Measurements from ENCODE around the gene COBL.

The COBL gene

DNA sequence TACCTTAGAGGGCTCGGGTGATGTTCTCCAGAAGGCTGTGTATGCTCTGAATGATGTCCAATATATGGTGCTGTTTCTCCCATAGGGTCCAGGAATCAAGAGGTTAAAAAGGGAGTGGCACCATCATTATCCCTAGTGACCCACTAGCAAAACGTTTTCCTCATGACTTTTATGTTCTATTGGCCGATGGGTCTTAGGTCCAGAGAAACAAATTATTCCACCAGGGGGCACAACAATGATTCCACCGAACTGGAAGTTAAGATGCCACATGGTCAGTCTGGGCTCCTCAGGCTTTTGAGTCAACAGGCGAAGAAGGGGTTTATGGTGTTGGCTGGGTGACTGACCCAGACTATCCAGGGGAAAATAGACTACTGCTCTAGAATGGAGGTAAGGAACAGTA, 256.1 kb downstream of the COBL start:
- H3K4me1 ChIP-seq (ENCODE audit: control insufficient read depth, insufficient read depth, low read length), result no peaks in the 10 kb centered on the region
- peaks cover 0 to 5% of the 10 kb centered on the region in 2 donors for H3K36me3 ChIP-seq (ENCODE audit: control insufficient read depth in 2 of 2, insufficient read depth in 2 of 2, low read length in 2 of 2)
- no peaks in the 10 kb centered on the region for H3K27me3 ChIP-seq (ENCODE audit: control insufficient read depth in 1 of 2, insufficient read depth in 2 of 2, low read length in 2 of 2)
- no peaks in the 10 kb centered on the region for H3K9me3 ChIP-seq (ENCODE audit: control insufficient read depth in 2 of 2, low read length in 2 of 2)
- H3K4me3 ChIP-seq (ENCODE audit: low read length in 2 of 2), result no peak overlapping the region
- no peak overlapping the region for H3K27ac ChIP-seq (ENCODE audit: low read length)
- H3K9ac ChIP-seq (ENCODE audit: low read length in 2 of 2), result no peak overlapping the region

DNA sequence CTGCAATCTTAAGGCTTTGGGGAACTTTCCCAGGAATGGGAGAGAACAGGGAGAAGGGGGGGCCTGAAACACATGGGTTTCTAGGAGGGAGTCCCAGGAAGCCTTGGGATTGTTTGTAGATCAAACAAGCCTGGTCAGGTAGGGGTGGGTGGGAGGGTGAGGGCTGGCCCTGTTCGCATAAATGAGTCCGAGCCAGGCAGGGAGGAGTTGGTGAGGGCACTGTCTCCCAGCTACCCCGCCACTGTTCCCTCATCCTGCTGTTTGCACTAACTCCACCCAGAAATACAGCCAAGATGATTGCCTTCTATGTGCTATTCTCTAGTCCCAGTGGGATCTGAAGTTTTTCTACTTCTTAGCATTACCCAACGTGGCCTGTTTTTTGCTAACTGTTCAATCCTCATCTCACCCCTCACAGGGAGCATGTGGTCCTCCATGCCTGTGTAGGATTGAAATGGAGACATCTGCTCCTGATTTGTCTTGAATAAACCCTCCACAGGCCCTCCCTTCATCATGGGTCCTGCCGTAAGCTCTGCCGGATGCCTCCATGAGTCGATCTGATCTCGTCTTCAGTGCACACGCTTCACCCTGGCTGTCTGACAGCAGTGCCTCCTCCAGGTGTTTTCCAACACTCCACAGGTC, 257.0 kb downstream of the COBL start:
- H3K4me1 ChIP-seq (ENCODE audit: control insufficient read depth, insufficient read depth, low read length), result no peaks in the 10 kb centered on the region
- no peaks in the 10 kb centered on the region for H3K9me3 ChIP-seq (ENCODE audit: control insufficient read depth in 2 of 2, low read length in 2 of 2)
- H3K36me3 ChIP-seq (ENCODE audit: control insufficient read depth in 2 of 2, insufficient read depth in 2 of 2, low read length in 2 of 2), result peaks cover 0 to 5% of the 10 kb centered on the region in 2 donors
- no peak overlapping the region for H3K9ac ChIP-seq (ENCODE audit: low read length in 2 of 2)
- no peak overlapping the region for H3K27ac ChIP-seq (ENCODE audit: low read length)
- H3K4me3 ChIP-seq (ENCODE audit: low read length in 2 of 2), result no peak overlapping the region
- H3K27me3 ChIP-seq (ENCODE audit: control insufficient read depth in 1 of 2, insufficient read depth in 2 of 2, low read length in 2 of 2), result no peaks in the 10 kb centered on the region

DNA sequence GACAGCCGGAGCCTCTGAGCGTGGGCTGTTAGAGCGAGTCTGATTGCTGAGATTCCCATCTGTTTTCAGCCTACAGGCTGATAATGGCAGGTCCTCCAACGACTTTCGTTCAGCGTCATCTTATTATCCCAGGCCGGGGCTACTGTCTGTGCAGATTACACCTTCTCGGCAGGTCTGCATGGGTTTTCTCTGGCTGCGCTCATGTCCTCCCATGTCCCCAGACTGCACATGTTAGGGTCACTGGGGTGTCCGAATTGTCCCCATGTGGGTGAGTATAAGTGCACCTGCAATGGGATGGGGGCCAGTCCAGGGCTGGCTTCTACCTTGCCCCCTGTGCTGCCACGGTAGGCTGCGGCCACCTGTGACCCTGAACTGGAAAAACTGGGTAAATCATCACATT, 257.8 kb downstream of the COBL start:
- Histone ChIP-seq H3K36me3 (ENCODE audit: control insufficient read depth in 2 of 2, insufficient read depth in 2 of 2, low read length in 2 of 2) (peaks cover 0 to 5% of the 10 kb centered on the region in 2 donors), H3K9ac (ENCODE audit: low read length in 2 of 2) (no peak overlapping the region), H3K9me3 (ENCODE audit: control insufficient read depth in 2 of 2, low read length in 2 of 2) (no peaks in the 10 kb centered on the region), H3K4me1 (ENCODE audit: control insufficient read depth, insufficient read depth, low read length) (no peaks in the 10 kb centered on the region), H3K27me3 (ENCODE audit: control insufficient read depth in 1 of 2, insufficient read depth in 2 of 2, low read length in 2 of 2) (no peaks in the 10 kb centered on the region), H3K4me3 (ENCODE audit: low read length in 2 of 2) (no peak overlapping the region), H3K27ac (ENCODE audit: low read length) (no peak overlapping the region)

DNA sequence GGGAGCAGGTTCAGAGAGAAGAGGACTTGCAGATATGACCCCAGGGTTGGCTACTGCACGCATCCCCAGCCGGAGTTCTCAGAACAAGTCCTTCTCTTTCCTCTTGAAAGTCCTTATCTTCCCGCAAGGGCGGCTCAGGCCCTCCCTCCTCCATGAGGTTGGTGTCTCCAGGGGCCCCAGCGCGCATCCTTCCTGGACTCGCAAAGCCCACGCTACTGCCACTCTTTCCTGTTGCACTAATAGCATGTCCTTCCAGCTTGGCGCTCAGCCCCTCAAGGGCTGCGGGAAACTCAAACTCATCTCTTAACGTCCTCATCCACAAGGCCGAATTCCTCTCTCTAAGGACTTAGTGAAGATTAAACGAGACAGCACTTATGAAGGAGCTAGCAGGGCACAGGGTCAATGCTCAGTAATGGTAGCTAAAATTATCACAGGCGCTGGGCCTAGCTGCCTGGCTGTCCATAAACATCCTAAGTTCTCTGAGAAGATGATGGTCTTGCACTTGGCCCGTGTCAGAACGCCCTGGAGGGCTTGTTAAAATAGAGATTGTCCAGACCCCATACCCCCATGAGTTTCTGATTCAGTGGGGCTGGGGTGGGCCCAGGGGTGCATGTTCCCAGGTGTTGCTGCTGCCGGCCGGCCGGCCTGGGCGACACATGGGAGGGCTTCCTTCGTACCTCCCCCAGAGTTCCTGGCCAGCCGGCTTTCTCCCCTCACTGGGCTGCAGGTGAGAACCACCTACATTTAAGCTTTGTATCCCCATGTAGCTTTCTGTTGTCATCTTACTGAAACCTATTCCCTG, 261.4 kb downstream of the COBL start:
- Histone ChIP-seq H3K4me1 (ENCODE audit: control insufficient read depth, insufficient read depth, low read length) (no peaks in the 10 kb centered on the region), H3K9ac (ENCODE audit: low read length in 2 of 2) (no peak overlapping the region), H3K4me3 (ENCODE audit: low read length in 2 of 2) (no peak overlapping the region)

DNA sequence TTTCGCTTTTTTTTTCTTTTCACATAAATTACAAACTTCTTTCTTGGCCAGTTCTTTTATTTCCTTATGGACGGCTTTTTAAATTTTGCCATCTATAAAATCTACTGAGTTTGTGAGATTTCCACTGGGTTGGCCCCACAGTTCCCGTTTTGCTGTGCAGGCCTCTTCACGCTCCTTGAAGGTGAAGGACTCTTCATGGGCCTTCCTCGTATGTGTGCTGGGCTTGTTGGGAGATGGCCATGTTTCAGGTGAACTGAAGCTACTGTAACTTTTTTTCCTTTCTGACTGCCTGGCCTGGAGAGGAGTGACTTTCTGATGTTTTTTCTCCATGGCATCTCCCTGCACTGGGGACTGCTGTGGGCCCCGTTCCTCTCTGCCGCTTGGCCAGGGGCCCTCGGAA, 262.4 kb downstream of the COBL start:
- no peaks in the 10 kb centered on the region for H3K27me3 ChIP-seq (ENCODE audit: control insufficient read depth in 1 of 2, insufficient read depth in 2 of 2, low read length in 2 of 2)
- H3K36me3 ChIP-seq (ENCODE audit: control insufficient read depth in 2 of 2, insufficient read depth in 2 of 2, low read length in 2 of 2), result no peaks in the 10 kb centered on the region
- H3K4me3 ChIP-seq (ENCODE audit: low read length in 2 of 2), result no peak overlapping the region
- H3K9me3 ChIP-seq (ENCODE audit: control insufficient read depth in 2 of 2, low read length in 2 of 2), result no peaks in the 10 kb centered on the region
- H3K9ac ChIP-seq (ENCODE audit: low read length in 2 of 2), result no peak overlapping the region
- H3K4me1 ChIP-seq (ENCODE audit: control insufficient read depth, insufficient read depth, low read length), result no peaks in the 10 kb centered on the region
- no peak overlapping the region for H3K27ac ChIP-seq (ENCODE audit: low read length)

More for the DNA sequence above, 261.4 kb downstream of the COBL start:
- Histone ChIP-seq H3K27me3 (ENCODE audit: control insufficient read depth in 1 of 2, insufficient read depth in 2 of 2, low read length in 2 of 2) (no peaks in the 10 kb centered on the region), H3K36me3 (ENCODE audit: control insufficient read depth in 2 of 2, insufficient read depth in 2 of 2, low read length in 2 of 2) (peaks cover 0 to 3% of the 10 kb centered on the region in 2 donors), H3K27ac (ENCODE audit: low read length) (no peak overlapping the region), H3K9me3 (ENCODE audit: control insufficient read depth in 2 of 2, low read length in 2 of 2) (no peaks in the 10 kb centered on the region)

DNA sequence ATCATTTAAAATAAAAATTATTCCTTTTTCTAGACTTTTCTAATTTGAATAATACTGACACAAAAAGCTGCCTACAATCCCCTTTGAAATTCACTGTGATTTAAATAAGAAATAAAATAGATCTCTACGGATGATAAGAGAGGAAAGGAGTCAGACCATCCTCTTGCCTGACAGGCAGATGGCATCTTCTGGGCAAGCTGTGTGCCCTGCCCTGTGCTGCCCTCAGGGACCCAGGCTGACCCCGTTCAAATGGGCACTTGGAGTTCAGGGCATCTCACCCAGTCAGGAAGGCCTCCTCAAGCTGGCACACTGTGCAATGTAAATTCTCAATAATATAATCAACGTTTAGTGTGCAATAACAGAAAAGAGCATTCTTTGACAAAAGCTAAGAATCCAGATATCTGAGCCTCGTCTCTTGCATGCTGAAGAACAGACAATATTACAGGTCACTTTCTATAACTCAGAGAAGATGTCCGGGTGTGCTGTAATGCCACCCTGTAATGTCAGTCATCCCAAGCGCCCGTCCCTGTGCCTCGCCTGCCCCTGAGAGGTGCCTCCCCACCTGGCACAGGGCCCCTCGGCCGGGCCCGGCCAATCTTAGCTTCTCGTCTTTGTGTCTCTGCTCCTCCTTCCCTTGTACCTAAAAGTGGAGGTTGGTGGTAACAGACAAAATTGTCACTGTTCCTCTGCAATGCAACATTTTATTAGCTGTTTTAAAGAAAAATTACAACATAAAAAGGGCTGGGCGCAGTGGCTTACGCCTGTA, 263.3 kb downstream of the COBL start:
- H3K27me3 ChIP-seq (ENCODE audit: control insufficient read depth in 1 of 2, insufficient read depth in 2 of 2, low read length in 2 of 2), result no peaks in the 10 kb centered on the region
- no peaks in the 10 kb centered on the region for H3K9me3 ChIP-seq (ENCODE audit: control insufficient read depth in 2 of 2, low read length in 2 of 2)
- no peak overlapping the region for H3K4me3 ChIP-seq (ENCODE audit: low read length in 2 of 2)
- no peaks in the 10 kb centered on the region for H3K4me1 ChIP-seq (ENCODE audit: control insufficient read depth, insufficient read depth, low read length)
- H3K9ac ChIP-seq (ENCODE audit: low read length in 2 of 2), result no peak overlapping the region
- no peak overlapping the region for H3K27ac ChIP-seq (ENCODE audit: low read length)
- no peaks in the 10 kb centered on the region for H3K36me3 ChIP-seq (ENCODE audit: control insufficient read depth in 2 of 2, insufficient read depth in 2 of 2, low read length in 2 of 2)

DNA sequence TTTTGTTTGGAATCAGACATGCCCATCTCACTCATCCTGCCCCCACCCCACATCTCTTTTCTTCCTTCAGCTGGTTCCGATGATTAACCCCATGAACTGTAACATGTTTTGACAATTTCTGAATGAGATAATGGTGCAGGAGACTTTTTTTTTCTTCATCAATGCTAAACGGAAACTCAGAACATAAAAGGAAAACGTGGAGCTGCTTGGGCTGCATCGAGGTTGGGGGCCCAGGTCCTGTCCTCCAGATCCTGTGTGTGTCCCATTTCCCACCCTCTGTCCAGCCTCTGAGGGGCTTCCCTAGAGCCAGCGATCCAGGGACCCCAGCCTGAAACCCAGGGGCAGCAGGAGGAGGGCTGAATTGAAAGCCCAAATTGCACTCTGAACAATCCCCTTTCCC, 270.1 kb downstream of the COBL start:
- no peak overlapping the region for H3K4me3 ChIP-seq (ENCODE audit: low read length in 2 of 2)
- H3K27me3 ChIP-seq (ENCODE audit: control insufficient read depth in 1 of 2, insufficient read depth in 2 of 2, low read length in 2 of 2), result no peaks in the 10 kb centered on the region
- H3K4me1 ChIP-seq (ENCODE audit: control insufficient read depth, insufficient read depth, low read length), result no peaks in the 10 kb centered on the region
- no peak overlapping the region for H3K27ac ChIP-seq (ENCODE audit: low read length)
- H3K9ac ChIP-seq (ENCODE audit: low read length in 2 of 2), result no peak overlapping the region
- peaks cover 0 to 2% of the 10 kb centered on the region in 2 donors for H3K36me3 ChIP-seq (ENCODE audit: control insufficient read depth in 2 of 2, insufficient read depth in 2 of 2, low read length in 2 of 2)
- H3K9me3 ChIP-seq (ENCODE audit: control insufficient read depth in 2 of 2, low read length in 2 of 2), result no peaks in the 10 kb centered on the region

DNA sequence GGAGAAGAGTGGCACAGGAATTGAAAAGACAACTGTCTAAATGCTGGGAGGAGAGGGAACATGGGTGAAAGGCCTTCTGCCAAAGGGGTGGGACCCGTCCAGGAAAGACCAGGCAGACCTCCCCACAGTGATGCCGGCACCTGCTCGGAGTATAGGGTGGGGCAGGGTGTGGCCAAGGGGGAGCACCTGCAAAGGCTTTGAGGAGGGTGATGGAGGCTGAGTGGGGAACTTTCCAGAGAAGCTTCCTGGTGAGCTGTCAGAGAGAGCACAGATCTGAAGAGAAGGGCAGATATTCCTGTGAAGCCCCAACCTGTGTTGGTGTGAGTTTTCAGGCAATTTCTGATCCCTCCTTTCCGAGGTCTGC, 270.5 kb downstream of the COBL start:
- no peaks in the 10 kb centered on the region for H3K4me1 ChIP-seq (ENCODE audit: control insufficient read depth, insufficient read depth, low read length)
- H3K4me3 ChIP-seq (ENCODE audit: low read length in 2 of 2), result no peak overlapping the region
- H3K9ac ChIP-seq (ENCODE audit: low read length in 2 of 2), result no peak overlapping the region
- H3K27me3 ChIP-seq (ENCODE audit: control insufficient read depth in 1 of 2, insufficient read depth in 2 of 2, low read length in 2 of 2), result no peaks in the 10 kb centered on the region
- no peak overlapping the region for H3K27ac ChIP-seq (ENCODE audit: low read length)
- H3K9me3 ChIP-seq (ENCODE audit: control insufficient read depth in 2 of 2, low read length in 2 of 2), result no peaks in the 10 kb centered on the region
- peaks cover 0 to 2% of the 10 kb centered on the region in 2 donors for H3K36me3 ChIP-seq (ENCODE audit: control insufficient read depth in 2 of 2, insufficient read depth in 2 of 2, low read length in 2 of 2)

DNA sequence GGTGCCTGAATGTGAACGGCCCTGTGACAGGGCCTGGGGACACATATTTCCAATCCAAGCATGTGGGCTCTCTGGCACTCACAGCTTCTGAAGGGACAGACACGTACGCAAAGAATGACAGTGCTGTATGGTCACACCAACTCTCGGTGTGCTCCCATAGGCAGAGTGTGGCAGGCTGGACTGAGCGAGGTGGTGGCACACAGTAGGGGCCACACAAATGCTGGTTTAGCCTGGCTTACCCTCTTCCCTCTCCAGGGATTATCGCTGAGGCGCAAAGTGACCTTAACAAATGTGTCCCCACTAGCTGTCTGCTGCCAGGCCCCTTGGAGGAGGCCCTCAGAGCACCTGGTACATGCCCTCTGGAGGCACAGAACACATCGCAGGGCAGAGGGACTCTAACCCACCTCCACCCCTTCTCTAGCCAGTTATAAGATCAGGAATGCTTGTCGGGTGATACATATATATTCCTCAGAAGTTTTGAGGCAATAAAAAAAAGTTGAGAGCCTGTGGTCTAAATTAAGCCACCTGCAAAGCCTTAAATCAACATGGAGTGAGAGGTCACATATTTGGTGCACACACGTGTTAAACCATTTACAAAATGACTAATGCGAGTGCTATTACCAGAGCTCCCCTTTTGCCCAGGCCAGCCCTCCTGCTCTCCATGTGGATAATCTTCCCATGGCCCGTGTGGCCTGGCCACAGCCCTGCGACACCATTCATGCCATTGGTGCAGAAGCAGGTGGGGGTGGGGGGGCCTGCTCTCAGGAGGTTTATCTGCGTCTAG, 271.1 kb downstream of the COBL start:
- Histone ChIP-seq H3K27me3 (ENCODE audit: control insufficient read depth in 1 of 2, insufficient read depth in 2 of 2, low read length in 2 of 2) (no peaks in the 10 kb centered on the region), H3K9ac (ENCODE audit: low read length in 2 of 2) (no peak overlapping the region), H3K27ac (ENCODE audit: low read length) (no peak overlapping the region), H3K9me3 (ENCODE audit: control insufficient read depth in 2 of 2, low read length in 2 of 2) (no peaks in the 10 kb centered on the region), H3K4me3 (ENCODE audit: low read length in 2 of 2) (no peak overlapping the region), H3K36me3 (ENCODE audit: control insufficient read depth in 2 of 2, insufficient read depth in 2 of 2, low read length in 2 of 2) (peaks cover 0 to 2% of the 10 kb centered on the region in 2 donors), H3K4me1 (ENCODE audit: control insufficient read depth, insufficient read depth, low read length) (no peaks in the 10 kb centered on the region)

DNA sequence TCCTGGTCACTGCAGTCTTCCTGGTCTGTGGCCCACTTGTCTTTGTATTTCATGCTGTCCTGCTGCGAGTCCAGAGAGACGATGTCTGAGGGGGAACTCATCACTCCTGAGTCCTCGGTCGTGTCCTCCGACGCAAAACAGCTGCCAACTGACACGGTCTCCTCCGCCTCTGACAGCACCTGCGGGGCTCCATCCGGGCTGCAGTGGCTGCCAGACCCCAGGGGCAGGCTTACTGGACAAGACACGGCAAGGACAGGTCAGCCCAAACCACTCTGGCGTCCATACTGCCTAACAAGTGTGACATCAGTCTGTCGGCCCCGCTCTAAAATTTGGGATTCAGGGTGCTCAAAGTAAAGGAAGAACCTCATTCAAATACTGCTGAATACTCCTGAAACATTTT, 273.1 kb downstream of the COBL start:
- no peaks in the 10 kb centered on the region for H3K27me3 ChIP-seq (ENCODE audit: control insufficient read depth in 1 of 2, insufficient read depth in 2 of 2, low read length in 2 of 2)

More for the DNA sequence above, 273.1 kb downstream of the COBL start:
- Histone ChIP-seq H3K4me1 (ENCODE audit: control insufficient read depth, insufficient read depth, low read length) (no peaks in the 10 kb centered on the region), H3K9ac (ENCODE audit: low read length in 2 of 2) (no peak overlapping the region), H3K9me3 (ENCODE audit: control insufficient read depth in 2 of 2, low read length in 2 of 2) (no peaks in the 10 kb centered on the region), H3K4me3 (ENCODE audit: low read length in 2 of 2) (no peak overlapping the region), H3K27ac (ENCODE audit: low read length) (no peak overlapping the region), H3K36me3 (ENCODE audit: control insufficient read depth in 2 of 2, insufficient read depth in 2 of 2, low read length in 2 of 2) (peaks cover 0 to 2% of the 10 kb centered on the region in 2 donors)
